D721Med (cell line): ENCODE data around the gene CLSTN3.

Experiments
- DNase-seq: peaks from one replicate; pipeline ENCODE4 v3.0.0; 2011; ENCODE audit warnings: low spot score; ENCODE audit not compliant: insufficient read length
- FAIRE-seq: peaks from 2 replicates; lab custom pipeline; 2011; peaks lifted over from hg19 to GRCh38; lab: Jason Lieb, UNC
- CTCF ChIP-seq: IDR thresholded peaks from 2 replicates; pipeline ENCODE4 v1.5.1; 2012; ENCODE audit warnings: mild to moderate bottlenecking, control low read depth; ENCODE audit not compliant: insufficient read depth; ENCODE audit errors: missing control alignments

The CLSTN3 gene

GRCh38 chr12:7203109-7203508, 72.9 kb downstream of the CLSTN3 start:
- no peak for TF ChIP-seq CTCF
- FAIRE-seq = no peak

GRCh38 chr12:7205091-7205490, 74.9 kb downstream of the CLSTN3 start:
- DNase-seq = no peak
- TF ChIP-seq CTCF = no peak
- FAIRE-seq = peak; percentile 16

More at GRCh38 chr12:7203109-7203508, 72.9 kb downstream of the CLSTN3 start:
- DNase-seq = no peak

- DNase-seq = no peak
- FAIRE-seq = no peak
- no peak for TF ChIP-seq CTCF
Measured at GRCh38 chr12:7206691-7207090, 76.5 kb downstream of the CLSTN3 start.

GRCh38 chr12:7207866-7208625, 77.9 kb downstream of the CLSTN3 start:
- no peak for DNase-seq
- no peak for FAIRE-seq
- no peak for TF ChIP-seq CTCF
